PC-9 (cell line): ENCODE measurements around the gene GDPD5. TPM values are rescaled to one million over a fixed set of nuclear protein-coding genes. Genes with fewer than 3 reads are reported as not detected.

Experiments
- BruUV-seq: library from RNA; stranded (reverse); fragments of 400-500 nt; replicated peaks from 2 replicates; lab custom pipeline; 2021; lab: Mats Ljungman, UMichigan
- CTCF ChIA-PET: fragments of 300-600 bp; sonication (Branson Sonifier 250); formaldehyde crosslinking; loops from one replicate; lab custom pipeline; 2022; ENCODE audit warnings: antibody characterized with exemption; lab: Charles Lee
- POLR2A ChIA-PET: fragments of 300-600 bp; sonication (Branson Sonifier 250); formaldehyde crosslinking; loops from one replicate; lab custom pipeline; 2022; ENCODE audit warnings: antibody characterized with exemption; ENCODE audit not compliant: unreplicated experiment; lab: Charles Lee
- DNase-seq, 2 experiments: peaks; one replicate each; pipeline versions ENCODE4 v3.0.0 to v3.0.0-alpha.2; 2015 to 2022; ENCODE audit warnings: mixed read lengths in 1 of 2
- H2AFZ ChIP-seq: fragments of 200-600 bp; sonication (generic); 2 replicates; pipeline ENCODE4 v1.8.1; 2017; ENCODE audit warnings: antibody characterized with exemption
- H3F3A ChIP-seq: fragments of 200-600 bp; sonication (generic); 2 replicates; pipeline ENCODE4 v1.8.1; 2017; ENCODE audit warnings: antibody characterized with exemption, mild to moderate bottlenecking, low read depth; ENCODE audit not compliant: insufficient read depth
- H3K27ac ChIP-seq: fragments of 200-600 bp; sonication (generic); 2 replicates; pipeline ENCODE4 v1.6.1; 2016; ENCODE audit warnings: mixed run types
- H3K27me3 ChIP-seq: fragments of 200-600 bp; sonication (generic); 2 replicates; pipeline ENCODE4 v1.6.1; 2016; ENCODE audit warnings: low read depth, mixed run types; ENCODE audit not compliant: insufficient read depth
- H3K36me3 ChIP-seq: fragments of 200-600 bp; sonication (generic); 2 replicates; pipeline ENCODE4 v1.6.1; 2016; ENCODE audit warnings: low read depth, mixed run types
- H3K4me1 ChIP-seq: fragments of 200-600 bp; sonication (generic); replicated peaks from 2 replicates; pipeline ENCODE4 v1.6.1; 2016; ENCODE audit warnings: mixed run types; ENCODE audit not compliant: insufficient read depth
- H3K4me2 ChIP-seq: fragments of 200-600 bp; sonication (generic); 2 replicates; pipeline ENCODE4 v1.6.1; 2017; ENCODE audit warnings: mixed run types
- H3K4me3 ChIP-seq: fragments of 200-600 bp; sonication (generic); 2 replicates; pipeline ENCODE4 v1.6.1; 2016; ENCODE audit warnings: mixed run types
- H3K79me2 ChIP-seq: fragments of 200-600 bp; sonication (generic); 2 replicates; pipeline ENCODE4 v1.6.1; 2017; ENCODE audit warnings: low read depth, mixed run types
- H3K9me2 ChIP-seq: fragments of 200-600 bp; sonication (generic); 2 replicates; pipeline ENCODE4 v1.8.1; 2017; ENCODE audit warnings: mild to moderate bottlenecking; ENCODE audit not compliant: insufficient read depth
- H3K9me3 ChIP-seq: fragments of 200-600 bp; sonication (generic); 2 replicates; pipeline ENCODE4 v1.8.1; 2016; ENCODE audit warnings: low read depth; ENCODE audit not compliant: insufficient read depth
- H4K20me1 ChIP-seq: fragments of 200-600 bp; sonication (generic); 2 replicates; pipeline ENCODE4 v1.8.1; 2017; ENCODE audit not compliant: insufficient read depth
- CTCF ChIP-seq: fragments of 200-600 bp; sonication (generic); conservative IDR thresholded peaks from 2 replicates; pipeline ENCODE4 v1.6.1; 2017; ENCODE audit warnings: mixed run types, antibody characterized with exemption, mild to moderate bottlenecking, moderate library complexity
- EZH2 ChIP-seq: fragments of 200-600 bp; sonication (generic); IDR thresholded peaks from 2 replicates; pipeline ENCODE4 v1.8.0; 2017; ENCODE audit warnings: antibody characterized with exemption, low read depth
- intact Hi-C: fragments of 100-400 bp; cut with micrococcal nuclease; formaldehyde crosslinking; loops from one replicate; pipeline ENCODE4 v1.10.0; 2022; ENCODE audit not compliant: unreplicated experiment
- total RNA-seq: library from RNA; stranded (reverse); gene quantifications from 2 replicates; pipeline ENCODE4 v1.2.3, GENCODE V29; 2021

The GDPD5 gene
- total RNA-seq, 1 experiment from 2014 or later, result 7.9 TPM

GRCh38 chr11:75493626-75494025, 32.1 kb downstream of the GDPD5 start:
- Histone ChIP-seq H3K4me1 (peaks cover 40% of the 10 kb centered on the region), H3K4me2 (no peak overlapping the region), H3K27ac (no peak overlapping the region), H3F3A (peaks cover 25% of the 10 kb centered on the region; the same call in 1 of the 2 replicates), H4K20me1 (no peaks in the 10 kb centered on the region), H3K9me3 (no peaks in the 10 kb centered on the region), H3K27me3 (no peaks in the 10 kb centered on the region), H3K79me2 (no peaks in the 10 kb centered on the region), H3K4me3 (no peak overlapping the region), H3K9me2 (no peaks in the 10 kb centered on the region), H3K36me3 (no peaks in the 10 kb centered on the region), H2AFZ (no peak overlapping the region)
- intact Hi-C loops, result no loop called here
- no peak for TF ChIP-seq CTCF
- TF ChIP-seq EZH2, result no peak
- ChIA-PET POLR2A (no interaction called here), CTCF (interaction anchor here (0.7 kb wide), 1 partner anchor 23 kb away, joined by 3 read pairs; no protein-coding TSS in a partner anchor)
- no TSS peak for BruUV-seq
- DNase-seq, result no peak

GRCh38 chr11:75492181-75492820, 33.4 kb downstream of the GDPD5 start:
- ChIA-PET CTCF (no interaction called here), POLR2A (no interaction called here)
- H3K4me3 ChIP-seq, result no peak overlapping the region
- H3K27me3 ChIP-seq, result no peaks in the 10 kb centered on the region
- TF ChIP-seq CTCF (no peak), EZH2 (no peak)
- intact Hi-C loops, result no loop called here
- DNase-seq, result no peak
- H3F3A ChIP-seq, result peaks cover 15% of the 10 kb centered on the region; the same call in 1 of the 2 replicates
- H3K9me3 ChIP-seq, result no peaks in the 10 kb centered on the region
- H3K9me2 ChIP-seq, result no peaks in the 10 kb centered on the region
- no peaks in the 10 kb centered on the region for H3K79me2 ChIP-seq
- peak overlapping the region; percentile 72 for H2AFZ ChIP-seq
- H3K4me2 ChIP-seq, result peak overlapping the region; percentile 50
- no peak overlapping the region for H3K27ac ChIP-seq
- H4K20me1 ChIP-seq, result no peaks in the 10 kb centered on the region
- H3K36me3 ChIP-seq, result no peaks in the 10 kb centered on the region
- peaks cover 27% of the 10 kb centered on the region for H3K4me1 ChIP-seq
- no TSS peak for BruUV-seq

DNA sequence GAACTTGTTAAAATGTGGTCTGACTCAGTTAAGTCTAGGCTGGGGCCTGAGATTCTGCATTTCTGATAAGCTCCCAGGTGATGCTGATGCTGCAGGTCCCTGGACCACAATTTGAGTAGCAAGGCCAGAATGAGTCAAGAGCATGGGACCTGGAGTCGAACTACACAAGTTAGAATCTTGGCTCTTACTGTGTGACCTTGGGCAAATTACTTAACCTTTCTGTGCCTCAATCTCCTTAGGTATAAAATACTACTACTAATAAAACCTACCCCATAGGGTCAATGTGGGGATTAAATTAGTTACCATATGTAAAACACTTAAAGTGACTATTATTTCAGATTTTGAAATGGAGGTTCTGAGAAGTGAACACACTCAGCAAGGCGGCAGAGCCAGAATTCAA, 34.3 kb downstream of the GDPD5 start:
- H3K4me3 ChIP-seq, result no peak overlapping the region
- intact Hi-C loops, result no loop called here
- no peaks in the 10 kb centered on the region for H4K20me1 ChIP-seq
- no peaks in the 10 kb centered on the region for H3K36me3 ChIP-seq
- H3K9me3 ChIP-seq, result no peaks in the 10 kb centered on the region
- TF ChIP-seq CTCF (no peak), EZH2 (no peak)
- BruUV-seq, result no TSS peak
- ChIA-PET CTCF (interaction anchor here (0.6 kb wide), 1 partner anchor 160 kb away, joined by 3 read pairs; no protein-coding TSS in a partner anchor), POLR2A (no interaction called here)
- H3K27ac ChIP-seq, result no peak overlapping the region
- H3K4me1 ChIP-seq, result peaks cover 26% of the 10 kb centered on the region
- H3K27me3 ChIP-seq, result no peaks in the 10 kb centered on the region
- no peaks in the 10 kb centered on the region for H3K9me2 ChIP-seq
- H3K79me2 ChIP-seq, result no peaks in the 10 kb centered on the region
- no peak for DNase-seq
- no peak overlapping the region for H3K4me2 ChIP-seq
- peaks cover 15% of the 10 kb centered on the region; the same call in 1 of the 2 replicates for H3F3A ChIP-seq
- H2AFZ ChIP-seq, result no peak overlapping the region
